ENCODE data around the gene ABTB2.

DNA sequence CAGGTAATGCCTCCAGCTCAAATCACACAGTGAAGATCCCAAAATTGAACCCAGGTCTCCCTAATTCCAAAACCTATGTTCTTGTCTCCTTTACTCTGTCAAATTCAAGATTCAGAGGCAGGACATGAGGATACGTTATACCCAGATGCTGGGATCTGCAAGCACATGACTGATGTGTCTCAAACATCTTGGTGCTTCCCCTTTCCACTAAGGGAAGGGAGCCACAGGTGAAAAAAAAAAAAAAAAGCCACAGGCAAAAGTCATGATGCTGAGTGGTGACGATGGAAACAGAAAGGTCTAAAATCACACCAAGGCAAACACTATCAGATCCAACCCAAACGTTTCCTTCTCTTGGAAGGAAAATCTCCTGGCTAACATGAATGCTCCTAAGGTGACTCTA is 24.0 kb downstream of the ABTB2 start:
- TF ChIP-seq POLR2AphosphoS5 (IDR thresholded peaks at IDR 0.05; ENCODE audit: low read depth): no peak
- TF ChIP-seq, protein P1, sequence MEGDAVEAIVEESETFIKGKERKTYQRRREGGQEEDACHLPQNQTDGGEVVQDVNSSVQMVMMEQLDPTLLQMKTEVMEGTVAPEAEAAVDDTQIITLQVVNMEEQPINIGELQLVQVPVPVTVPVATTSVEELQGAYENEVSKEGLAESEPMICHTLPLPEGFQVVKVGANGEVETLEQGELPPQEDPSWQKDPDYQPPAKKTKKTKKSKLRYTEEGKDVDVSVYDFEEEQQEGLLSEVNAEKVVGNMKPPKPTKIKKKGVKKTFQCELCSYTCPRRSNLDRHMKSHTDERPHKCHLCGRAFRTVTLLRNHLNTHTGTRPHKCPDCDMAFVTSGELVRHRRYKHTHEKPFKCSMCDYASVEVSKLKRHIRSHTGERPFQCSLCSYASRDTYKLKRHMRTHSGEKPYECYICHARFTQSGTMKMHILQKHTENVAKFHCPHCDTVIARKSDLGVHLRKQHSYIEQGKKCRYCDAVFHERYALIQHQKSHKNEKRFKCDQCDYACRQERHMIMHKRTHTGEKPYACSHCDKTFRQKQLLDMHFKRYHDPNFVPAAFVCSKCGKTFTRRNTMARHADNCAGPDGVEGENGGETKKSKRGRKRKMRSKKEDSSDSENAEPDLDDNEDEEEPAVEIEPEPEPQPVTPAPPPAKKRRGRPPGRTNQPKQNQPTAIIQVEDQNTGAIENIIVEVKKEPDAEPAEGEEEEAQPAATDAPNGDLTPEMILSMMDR (IDR thresholded peaks at IDR 0.05; ENCODE audit: insufficient read depth, low read length): no peak
